DMS 273 (cell line): Measurements from ENCODE around the gene TYW1B.
"Not testable (repeated sequence)": the region's sequence is repeated elsewhere in the genome, so short reads cannot be mapped to it uniquely, and the experiment has no call there.

ENCODE experiments used
- DNase-seq: peaks from one replicate; lab custom pipeline; 2025; ENCODE audit not compliant: unreplicated experiment; lab: John Stamatoyannopoulos, UW

TYW1B gene

DNA sequence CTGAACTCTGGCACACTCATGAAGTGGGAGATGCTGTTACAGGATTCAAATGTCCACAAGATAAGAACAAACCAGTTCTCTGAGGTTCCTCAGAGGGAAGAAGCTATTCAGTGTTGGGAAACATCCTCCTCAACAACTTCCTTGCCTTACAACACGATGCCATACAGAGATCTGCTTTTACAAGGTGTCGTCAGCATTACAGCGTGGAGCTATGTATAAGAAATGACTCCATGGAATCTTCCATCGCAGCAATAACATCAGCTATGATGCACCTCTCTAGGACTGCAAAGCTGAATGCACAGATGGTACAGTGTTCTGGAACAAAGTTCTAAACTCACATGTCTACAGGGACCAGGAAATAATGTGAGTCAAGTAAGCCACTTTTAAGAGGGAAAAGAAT lies 122.3 kb downstream of the TYW1B start:
- not testable (repeated sequence) for DNase-seq

GRCh38 chr7:72704894-72705293 lies 123.1 kb downstream of the TYW1B start:
- no peak for DNase-seq

DNA sequence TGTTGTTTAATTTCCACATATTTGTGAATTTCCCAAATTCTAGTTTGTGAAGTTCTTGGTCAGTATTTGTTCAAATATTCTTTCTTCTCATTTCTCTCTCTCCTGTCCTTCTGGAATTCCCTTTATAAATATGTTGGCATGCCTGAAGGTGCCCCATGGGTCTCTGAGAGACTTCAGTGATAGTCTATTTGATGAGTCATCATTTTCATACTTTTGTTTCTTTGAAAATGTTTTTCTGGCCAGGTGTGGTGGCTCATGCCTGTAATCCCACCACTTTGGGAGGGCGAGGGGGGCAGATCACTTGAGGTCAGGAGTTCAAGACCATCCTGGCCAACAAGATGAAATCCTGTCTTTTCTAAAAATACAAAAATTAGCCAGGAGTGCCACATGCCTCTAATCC lies 127.5 kb downstream of the TYW1B start:
- not testable (repeated sequence) for DNase-seq

DNA sequence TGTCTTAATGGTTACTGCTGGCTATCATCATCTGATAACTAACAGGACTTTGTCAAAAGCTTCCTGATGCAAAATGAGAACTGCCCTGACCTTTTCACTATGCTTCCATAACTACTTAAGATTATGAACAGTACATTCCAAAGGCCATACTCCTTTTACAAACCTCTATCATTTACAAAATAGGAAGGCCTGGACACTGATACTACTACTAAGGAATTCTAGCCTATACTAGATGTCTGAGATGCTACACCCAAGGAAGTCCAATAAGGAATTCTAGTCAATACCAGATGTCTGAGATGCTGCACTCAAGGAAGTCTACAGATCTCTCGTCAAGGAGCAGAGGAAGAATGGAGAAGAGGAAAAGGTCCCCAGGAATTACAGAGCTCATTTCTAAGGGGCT lies 130.9 kb downstream of the TYW1B start:
- not testable (repeated sequence) for DNase-seq

GRCh38 chr7:72696643-72697042 lies 131.4 kb downstream of the TYW1B start:
- not testable (repeated sequence) for DNase-seq

GRCh38 chr7:72695482-72695881 lies 132.5 kb downstream of the TYW1B start:
- not testable (repeated sequence) for DNase-seq

GRCh38 chr7:72691442-72691841 lies 136.6 kb downstream of the TYW1B start:
- DNase-seq = not testable (repeated sequence)

GRCh38 chr7:72690177-72690576 lies 137.8 kb downstream of the TYW1B start:
- DNase-seq = not testable (repeated sequence)

GRCh38 chr7:72689344-72689743 lies 138.7 kb downstream of the TYW1B start:
- not testable (repeated sequence) for DNase-seq

GRCh38 chr7:72681211-72681610 lies 146.8 kb downstream of the TYW1B start:
- not testable (repeated sequence) for DNase-seq

DNA sequence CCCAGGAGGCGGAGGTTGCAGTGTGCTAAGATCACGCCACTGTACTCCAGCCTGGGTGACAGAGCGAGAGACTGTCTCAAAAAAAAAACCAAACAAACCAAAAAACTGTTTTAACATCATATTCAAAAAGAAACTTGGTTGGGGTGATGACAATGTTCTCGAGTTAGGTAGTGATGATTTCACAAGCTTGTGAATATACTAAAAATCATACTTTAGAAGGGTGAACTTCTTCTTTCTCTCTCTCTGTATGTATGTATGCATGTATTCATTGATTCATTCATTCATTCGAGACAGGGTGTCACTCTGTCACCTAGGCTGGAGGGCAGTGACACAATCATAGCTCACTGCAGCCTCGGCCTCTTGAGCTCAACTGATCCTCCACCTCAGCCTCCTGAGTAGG lies 151.1 kb downstream of the TYW1B start:
- DNase-seq = not testable (repeated sequence)

- not testable (repeated sequence) for DNase-seq
These were observed 151.8 kb downstream of the TYW1B start for GRCh38 chr7:72676086-72676690.

DNA sequence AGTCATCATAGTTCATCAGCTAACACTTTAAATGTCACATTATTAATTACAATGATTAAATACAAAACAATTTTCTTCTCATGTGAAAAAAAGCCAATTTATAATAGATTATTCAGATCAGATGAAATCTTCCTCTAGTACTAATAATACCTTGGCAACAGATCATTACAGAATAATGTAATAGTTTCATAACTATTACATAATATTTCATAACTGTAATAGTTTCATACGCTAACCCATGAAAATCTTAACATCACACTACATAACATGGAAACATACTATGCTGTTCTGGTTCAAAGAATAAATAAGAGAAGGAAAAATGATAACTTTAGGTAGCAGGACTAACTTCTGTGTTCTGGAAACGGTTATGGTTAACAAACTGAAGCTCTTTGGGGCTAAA lies 152.3 kb downstream of the TYW1B start:
- not testable (repeated sequence) for DNase-seq

- DNase-seq = no peak
These were observed 153.6 kb downstream of the TYW1B start for GRCh38 chr7:72674394-72674793.

- DNase-seq = not testable (repeated sequence)
These were observed 157.2 kb downstream of the TYW1B start for GRCh38 chr7:72670850-72671249.

DNA sequence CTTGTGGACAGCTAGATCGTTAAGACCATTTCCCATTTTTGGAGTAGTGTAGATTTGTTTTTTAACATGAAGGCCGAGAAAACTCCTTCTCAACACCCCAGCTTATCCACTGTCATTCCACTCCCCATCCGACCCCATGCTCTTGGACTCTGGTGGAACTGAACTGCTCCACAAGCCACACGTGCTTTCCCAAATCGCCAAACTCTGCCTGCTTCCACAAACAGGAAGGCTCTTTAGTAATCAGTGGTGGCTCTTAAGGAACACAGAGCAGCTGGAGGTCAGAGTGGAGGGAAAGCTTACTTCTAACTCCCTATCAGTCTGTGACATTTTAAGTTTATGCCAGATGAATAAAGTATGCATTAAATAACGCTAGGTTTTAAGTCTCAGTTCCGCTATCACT lies 159.6 kb downstream of the TYW1B start:
- not testable (repeated sequence) for DNase-seq

- DNase-seq = not testable (repeated sequence)
These were observed 161.0 kb downstream of the TYW1B start for GRCh38 chr7:72667049-72667448.

DNA sequence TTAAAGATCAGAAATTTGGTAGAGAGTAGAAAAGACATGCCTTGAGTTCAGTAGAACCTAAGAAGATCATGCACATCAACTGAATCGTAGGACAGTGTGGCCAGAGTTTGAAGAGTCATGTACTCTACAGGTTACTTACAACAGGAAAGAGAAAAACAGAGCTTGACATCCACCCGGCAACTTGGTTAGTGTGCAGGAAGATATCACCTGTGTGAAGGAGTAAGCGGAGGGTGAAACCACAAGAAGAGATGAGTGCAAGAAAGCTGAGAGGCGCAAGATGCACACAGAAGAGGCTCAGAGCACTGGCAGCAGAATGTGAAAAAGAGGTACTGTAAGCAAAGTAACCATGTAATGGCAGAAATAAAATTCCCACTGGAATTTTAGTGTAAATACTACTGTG lies 179.4 kb downstream of the TYW1B start:
- DNase-seq = not testable (repeated sequence)

DNA sequence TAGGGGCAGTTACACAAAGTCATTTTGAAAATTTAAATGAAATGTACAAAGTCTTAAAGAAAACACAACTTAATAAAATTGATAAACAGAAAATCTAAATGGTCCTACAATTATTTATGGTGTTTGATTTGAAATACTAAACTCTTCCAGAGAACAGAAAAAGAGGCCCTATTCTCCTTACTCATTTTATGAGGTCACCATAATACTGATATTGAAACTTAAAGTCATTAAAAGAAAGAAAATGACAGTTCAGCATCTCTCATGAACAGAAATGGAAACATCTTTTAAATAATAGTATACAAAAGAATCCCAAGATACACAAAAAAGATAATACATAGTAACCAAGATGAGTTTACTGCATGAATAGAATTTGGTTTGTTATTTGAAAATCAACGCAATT lies 184.3 kb downstream of the TYW1B start:
- not testable (repeated sequence) for DNase-seq

- DNase-seq = not testable (repeated sequence)
These were observed 186.3 kb downstream of the TYW1B start for GRCh38 chr7:72641485-72642248.

DNA sequence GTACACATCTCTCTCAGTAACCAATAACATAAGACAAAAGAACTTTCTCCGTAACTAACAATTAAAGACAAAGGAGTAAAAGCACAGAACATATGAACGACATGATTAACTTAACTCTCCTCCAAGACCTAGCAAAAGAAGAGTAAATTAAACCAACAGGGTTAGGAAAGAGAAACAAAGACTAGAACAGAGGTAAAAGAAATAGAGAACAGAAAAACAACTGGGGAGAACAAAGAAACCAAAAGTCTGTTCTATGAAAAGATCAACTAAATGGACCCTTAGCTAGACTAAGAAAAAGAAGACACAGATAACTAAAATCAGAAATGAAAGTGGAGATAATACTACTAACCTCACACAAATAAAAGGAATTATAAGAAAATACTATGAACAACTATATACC lies 187.3 kb downstream of the TYW1B start:
- DNase-seq = not testable (repeated sequence)

DNA sequence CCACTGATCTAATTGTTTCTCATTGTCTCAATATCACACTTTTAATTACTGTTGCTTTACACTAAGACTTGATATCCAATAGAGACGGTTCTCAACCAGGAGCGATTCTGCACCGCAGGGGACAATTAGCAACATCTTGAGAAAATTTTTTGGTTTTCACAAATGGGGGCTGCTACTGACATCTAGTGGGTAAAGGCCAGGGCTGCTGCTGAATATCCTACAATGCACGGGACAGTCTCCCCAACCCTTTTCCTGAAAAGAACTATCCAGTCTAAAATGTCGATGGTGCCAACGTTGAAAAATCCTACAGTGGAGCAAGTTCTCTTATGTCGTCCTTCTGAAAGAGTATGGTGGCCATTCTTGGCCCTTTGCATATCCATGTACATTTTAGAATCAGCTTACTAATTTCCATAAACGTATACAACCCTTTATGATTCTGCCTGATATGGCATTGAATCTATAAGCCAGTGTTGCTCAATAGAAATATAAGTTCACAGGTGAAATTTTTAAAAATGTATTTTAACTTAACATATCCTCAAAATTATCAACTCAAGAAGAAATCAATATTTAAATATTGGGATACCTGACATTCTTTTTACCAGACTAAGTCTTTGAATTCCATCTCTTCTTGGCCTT lies 192.6 kb downstream of the TYW1B start:
- DNase-seq = peak; percentile 38
